Measurements from ENCODE around the gene SPATA6. TPM values are rescaled to one million over a fixed set of nuclear protein-coding genes. Genes with fewer than 3 reads are reported as not detected.
"Not testable (repeated sequence)": the region's sequence is repeated elsewhere in the genome, so short reads cannot be mapped to it uniquely, and the experiment has no call there.

SPATA6 gene
- total RNA-seq, 4 donors from 2014 or later = 51.3 to 59.1 (median 57.1) TPM

DNA sequence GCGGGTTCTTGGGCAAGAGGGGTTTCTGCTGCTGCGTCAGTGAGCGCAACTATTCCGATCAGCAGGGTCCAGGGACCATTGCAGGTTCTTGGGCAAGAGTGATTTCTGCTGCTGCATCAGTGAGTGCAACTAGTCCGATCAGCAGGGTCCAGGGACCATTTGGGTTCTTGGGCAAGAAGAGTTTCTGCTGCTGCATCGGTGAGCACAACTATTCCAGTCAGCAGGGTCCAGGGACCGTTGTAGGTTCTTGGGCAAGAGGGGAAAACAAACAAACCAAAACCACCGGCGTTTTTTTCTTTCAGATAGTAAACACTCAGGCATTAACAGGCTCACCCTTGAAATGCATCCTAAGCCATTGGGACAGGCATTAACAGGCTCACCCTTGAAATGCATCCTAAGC, 32.6 kb downstream of the SPATA6 start:
- Histone ChIP-seq H3K4me3 (no peak overlapping the region), H3K9me3 (peaks cover 0 to 13% (median 0%) of the 10 kb centered on the region in 4 donors), H3K27me3 (no peaks in the 10 kb centered on the region), H3K27ac (no peak overlapping the region), H3K36me3 (peaks cover 0 to 45% (median 0%) of the 10 kb centered on the region in 3 donors), H3K4me1 (no peaks in the 10 kb centered on the region)
- TF ChIP-seq, protein P1, sequence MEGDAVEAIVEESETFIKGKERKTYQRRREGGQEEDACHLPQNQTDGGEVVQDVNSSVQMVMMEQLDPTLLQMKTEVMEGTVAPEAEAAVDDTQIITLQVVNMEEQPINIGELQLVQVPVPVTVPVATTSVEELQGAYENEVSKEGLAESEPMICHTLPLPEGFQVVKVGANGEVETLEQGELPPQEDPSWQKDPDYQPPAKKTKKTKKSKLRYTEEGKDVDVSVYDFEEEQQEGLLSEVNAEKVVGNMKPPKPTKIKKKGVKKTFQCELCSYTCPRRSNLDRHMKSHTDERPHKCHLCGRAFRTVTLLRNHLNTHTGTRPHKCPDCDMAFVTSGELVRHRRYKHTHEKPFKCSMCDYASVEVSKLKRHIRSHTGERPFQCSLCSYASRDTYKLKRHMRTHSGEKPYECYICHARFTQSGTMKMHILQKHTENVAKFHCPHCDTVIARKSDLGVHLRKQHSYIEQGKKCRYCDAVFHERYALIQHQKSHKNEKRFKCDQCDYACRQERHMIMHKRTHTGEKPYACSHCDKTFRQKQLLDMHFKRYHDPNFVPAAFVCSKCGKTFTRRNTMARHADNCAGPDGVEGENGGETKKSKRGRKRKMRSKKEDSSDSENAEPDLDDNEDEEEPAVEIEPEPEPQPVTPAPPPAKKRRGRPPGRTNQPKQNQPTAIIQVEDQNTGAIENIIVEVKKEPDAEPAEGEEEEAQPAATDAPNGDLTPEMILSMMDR (IDR thresholded peaks at IDR 0.05) = no peak
- no peak for TF ChIP-seq EP300 (IDR thresholded peaks at IDR 0.05)
- TF ChIP-seq POLR2A (IDR thresholded peaks at IDR 0.05) = no peak
- 90 to 92% methylated on average over 9 of the region's 9 CpGs for WGBS, 2 donors
- DNase-seq (ENCODE audit: low spot score in 2 of 2) = no peak

DNA sequence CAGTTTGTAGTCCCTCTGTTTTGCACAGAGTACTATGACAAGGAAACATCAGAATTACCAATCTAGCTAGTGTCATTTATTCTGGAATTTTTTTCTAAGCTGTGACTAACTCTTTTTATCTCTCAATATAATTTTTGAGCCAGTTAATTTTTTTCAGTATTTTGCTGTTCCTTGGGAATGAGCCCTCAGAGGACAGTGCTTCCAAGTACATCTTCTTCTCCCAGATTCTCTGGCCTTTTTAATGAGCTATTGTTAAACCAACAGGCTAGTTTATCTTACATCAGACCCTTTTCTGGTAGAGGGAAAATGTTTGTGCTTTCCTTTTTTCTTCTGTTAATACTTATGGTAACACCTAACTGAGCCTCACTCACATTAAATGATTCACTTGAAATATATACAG, 34.6 kb downstream of the SPATA6 start:
- peaks cover 0 to 35% (median 0%) of the 10 kb centered on the region in 3 donors for H3K36me3 ChIP-seq
- H3K4me3 ChIP-seq, H3K27ac ChIP-seq: not testable (repeated sequence)

GRCh38 chr1:48435312-48436002, 36.5 kb downstream of the SPATA6 start:
- WGBS, 2 donors = 94 to 97% methylated on average over 29 of the region's 29 CpGs
- not testable (repeated sequence) for H3K27me3 ChIP-seq; DNase-seq (ENCODE audit: low spot score in 2 of 2); H3K9me3 ChIP-seq; H3K27ac ChIP-seq; H3K4me3 ChIP-seq
- peaks cover 0 to 13% (median 0%) of the 10 kb centered on the region in 4 donors for H3K4me1 ChIP-seq
- H3K36me3 ChIP-seq = peaks cover 0 to 32% (median 0%) of the 10 kb centered on the region in 3 donors

More for the DNA sequence above, 34.6 kb downstream of the SPATA6 start:
- not testable (repeated sequence) for DNase-seq (ENCODE audit: low spot score in 2 of 2); H3K27me3 ChIP-seq; H3K9me3 ChIP-seq
- H3K4me1 ChIP-seq = peaks cover 0 to 13% (median 0%) of the 10 kb centered on the region in 4 donors

DNA sequence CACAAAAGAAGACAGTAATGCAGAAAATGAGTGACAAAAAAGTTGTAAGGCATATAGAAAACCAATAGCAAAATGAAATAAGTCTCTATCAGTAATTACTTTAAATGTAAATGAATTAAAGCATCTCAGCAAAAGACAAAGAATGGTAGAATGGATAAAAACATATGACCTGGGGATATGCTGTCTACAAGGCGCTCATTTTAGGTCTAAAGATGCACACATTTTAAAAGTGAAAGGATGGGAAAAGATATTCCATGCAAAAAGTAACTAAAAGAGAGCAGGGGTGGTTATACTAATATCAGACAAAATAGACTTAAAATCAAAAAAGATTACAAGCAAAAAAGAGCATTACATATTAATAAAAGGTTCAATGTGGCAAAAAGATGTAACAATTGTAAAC, 41.2 kb downstream of the SPATA6 start:
- Histone ChIP-seq H3K27ac (no peak overlapping the region), H3K4me1 (peaks cover 0 to 17% (median 3%) of the 10 kb centered on the region in 4 donors), H3K9me3 (peaks cover 0 to 7% (median 0%) of the 10 kb centered on the region in 4 donors), H3K4me3 (no peak overlapping the region), H3K27me3 (no peaks in the 10 kb centered on the region), H3K36me3 (peaks cover 0 to 9% (median 0%) of the 10 kb centered on the region in 3 donors)
- no peak for TF ChIP-seq EP300 (IDR thresholded peaks at IDR 0.05)
- TF ChIP-seq, protein P1 (IDR thresholded peaks at IDR 0.05) = no peak
- TF ChIP-seq POLR2A (IDR thresholded peaks at IDR 0.05) = no peak
- WGBS, 2 donors = 90 to 100% methylated on average over 1 of the region's 1 CpG
- DNase-seq (ENCODE audit: low spot score in 2 of 2) = no peak

GRCh38 chr1:48422009-48422408, 50.0 kb downstream of the SPATA6 start:
- Histone ChIP-seq H3K9me3 (no peaks in the 10 kb centered on the region), H3K27me3 (no peaks in the 10 kb centered on the region), H3K27ac (no peak overlapping the region), H3K4me1 (peaks cover 0 to 6% (median 0%) of the 10 kb centered on the region in 4 donors), H3K36me3 (peaks cover 0 to 14% (median 0%) of the 10 kb centered on the region in 3 donors), H3K4me3 (no peak overlapping the region)
- TF ChIP-seq, protein P1 (IDR thresholded peaks at IDR 0.05) = no peak
- TF ChIP-seq EP300 (IDR thresholded peaks at IDR 0.05) (no peak), POLR2A (IDR thresholded peaks at IDR 0.05) (no peak)
- DNase-seq (ENCODE audit: low spot score in 2 of 2) = no peak
- 52 to 55% methylated on average over 1 of the region's 1 CpG for WGBS, 2 donors

DNA sequence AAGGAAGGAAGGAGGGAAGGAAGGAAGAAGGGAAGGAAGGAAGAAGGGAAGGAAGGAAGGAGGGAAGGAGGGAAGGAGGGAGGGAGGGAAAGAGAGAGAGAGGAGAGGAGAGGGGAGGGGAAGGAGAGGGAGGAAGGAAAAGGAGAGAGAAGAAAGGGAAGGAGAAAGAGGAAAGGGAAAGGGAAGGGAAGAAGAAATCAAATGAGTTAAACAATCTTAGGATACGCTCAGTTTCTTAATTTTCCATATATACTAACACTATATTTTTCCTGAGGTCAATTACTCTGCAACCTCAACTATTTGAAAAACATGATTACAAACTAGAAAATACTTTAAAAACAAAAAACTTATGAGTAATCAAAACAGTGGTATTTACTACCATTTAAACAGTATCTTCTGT, 53.3 kb downstream of the SPATA6 start:
- no peaks in the 10 kb centered on the region for H3K9me3 ChIP-seq
- no peak overlapping the region for H3K4me3 ChIP-seq
- no peak for DNase-seq (ENCODE audit: low spot score in 2 of 2)
- H3K27me3 ChIP-seq = no peaks in the 10 kb centered on the region
- 98 to 100% methylated on average over 1 of the region's 1 CpG for WGBS, 2 donors
- TF ChIP-seq, protein P1 (IDR thresholded peaks at IDR 0.05) = no peak
- TF ChIP-seq POLR2A (IDR thresholded peaks at IDR 0.05) (no peak), EP300 (IDR thresholded peaks at IDR 0.05) (no peak)
- no peak overlapping the region for H3K27ac ChIP-seq
- H3K36me3 ChIP-seq = peaks cover 0 to 6% (median 0%) of the 10 kb centered on the region in 3 donors
- peaks cover 0 to 23% (median 4%) of the 10 kb centered on the region in 4 donors for H3K4me1 ChIP-seq
